Loucy (cell line): ENCODE results near the gene ARL2.
"Not testable (repeated sequence)": the region's sequence is repeated elsewhere in the genome, so short reads cannot be mapped to it uniquely, and the experiment has no call there.

Experiments used
- EZH2phosphoT487 ChIP-seq: fragments of 200-600 bp; IDR thresholded peaks from 2 replicates; pipeline ENCODE4 v1.6.1; 2018; ENCODE audit warnings: antibody characterized with exemption, mild to moderate bottlenecking, moderate library complexity, borderline replicate concordance
- TF ChIP-seq, protein P1 (sequence below): fragments of 200-600 bp; sonication (generic); conservative IDR thresholded peaks from 2 replicates; pipeline ENCODE4 v1.5.1; 2014; ENCODE audit warnings: mild to moderate bottlenecking, antibody characterized with exemption, low read length

DNA sequence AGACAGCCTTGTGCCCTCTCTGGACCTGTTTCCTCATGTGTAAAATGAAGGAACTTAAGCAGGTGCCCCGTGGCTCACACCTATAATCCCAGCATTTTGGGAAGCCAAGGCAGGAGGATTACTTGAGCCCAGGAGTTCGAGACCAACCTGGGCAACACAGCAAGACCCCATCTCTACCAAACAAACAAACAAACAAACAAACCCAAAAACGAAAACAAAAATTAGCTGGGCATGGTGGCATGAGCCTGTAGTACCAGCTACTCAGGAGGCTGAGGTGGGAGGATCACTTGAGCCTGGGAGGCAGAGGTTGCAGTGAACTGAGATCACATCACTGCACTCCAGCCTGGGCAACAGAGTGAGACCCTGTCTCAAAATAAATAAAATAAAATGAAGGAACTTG is 10.0 kb upstream of the ARL2 start:
- TF ChIP-seq, protein P1, sequence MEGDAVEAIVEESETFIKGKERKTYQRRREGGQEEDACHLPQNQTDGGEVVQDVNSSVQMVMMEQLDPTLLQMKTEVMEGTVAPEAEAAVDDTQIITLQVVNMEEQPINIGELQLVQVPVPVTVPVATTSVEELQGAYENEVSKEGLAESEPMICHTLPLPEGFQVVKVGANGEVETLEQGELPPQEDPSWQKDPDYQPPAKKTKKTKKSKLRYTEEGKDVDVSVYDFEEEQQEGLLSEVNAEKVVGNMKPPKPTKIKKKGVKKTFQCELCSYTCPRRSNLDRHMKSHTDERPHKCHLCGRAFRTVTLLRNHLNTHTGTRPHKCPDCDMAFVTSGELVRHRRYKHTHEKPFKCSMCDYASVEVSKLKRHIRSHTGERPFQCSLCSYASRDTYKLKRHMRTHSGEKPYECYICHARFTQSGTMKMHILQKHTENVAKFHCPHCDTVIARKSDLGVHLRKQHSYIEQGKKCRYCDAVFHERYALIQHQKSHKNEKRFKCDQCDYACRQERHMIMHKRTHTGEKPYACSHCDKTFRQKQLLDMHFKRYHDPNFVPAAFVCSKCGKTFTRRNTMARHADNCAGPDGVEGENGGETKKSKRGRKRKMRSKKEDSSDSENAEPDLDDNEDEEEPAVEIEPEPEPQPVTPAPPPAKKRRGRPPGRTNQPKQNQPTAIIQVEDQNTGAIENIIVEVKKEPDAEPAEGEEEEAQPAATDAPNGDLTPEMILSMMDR = not testable (repeated sequence)
- TF ChIP-seq EZH2phosphoT487 = not testable (repeated sequence)
